Bone marrow (tissue), 2 donors: Measurements from ENCODE around the gene GM2A.
A peak's percentile ranks its signal among the peaks of the same experiment; 100 is the strongest.
"Not testable (repeated sequence)": the region's sequence is repeated elsewhere in the genome, so short reads cannot be mapped to it uniquely, and the experiment has no call there.

Source experiments
- DNase-seq, 2 donors: peaks; one replicate each; lab custom pipeline; 2025; lab: John Stamatoyannopoulos, UW

GM2A gene

GRCh38 chr5:151293624-151294023 lies 40.6 kb downstream of the GM2A start:
- no peak for DNase-seq

GRCh38 chr5:151295138-151295537 lies 42.2 kb downstream of the GM2A start:
- no peak for DNase-seq

GRCh38 chr5:151295791-151296477 lies 42.9 kb downstream of the GM2A start:
- DNase-seq, result no peak

GRCh38 chr5:151296478-151296830 lies 43.5 kb downstream of the GM2A start:
- DNase-seq, result no peak

DNA sequence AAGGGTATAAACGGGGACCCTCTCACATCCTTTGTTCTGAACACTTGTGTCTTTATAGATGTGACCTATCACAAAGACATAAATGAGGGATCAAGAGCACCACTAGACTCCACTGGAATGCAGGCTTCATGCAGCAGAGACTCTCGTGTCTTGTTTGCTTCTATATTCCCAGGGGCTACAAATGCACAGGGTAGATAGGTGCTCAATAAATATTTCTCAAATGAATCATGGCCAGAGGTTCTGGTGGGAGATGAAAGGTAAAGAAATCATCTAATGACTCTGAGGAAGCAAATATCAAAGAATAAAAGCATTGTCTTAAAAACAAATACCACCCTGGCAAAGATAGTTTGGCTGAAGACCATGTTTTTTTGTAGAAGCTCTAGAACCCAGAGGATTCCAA lies 44.0 kb downstream of the GM2A start:
- no peak for DNase-seq

- DNase-seq, result no peak
Observed at GRCh38 chr5:151298063-151298855, 45.3 kb downstream of the GM2A start.

GRCh38 chr5:151303666-151304065 lies 50.7 kb downstream of the GM2A start, which contains the start of gene SLC36A3:
Gene SLC36A3, minus strand, starts transcription at chr5:151303766. Its CDS starts 412 bp downstream, at chr5:151303354.
- DNase-seq, result no peak

DNA sequence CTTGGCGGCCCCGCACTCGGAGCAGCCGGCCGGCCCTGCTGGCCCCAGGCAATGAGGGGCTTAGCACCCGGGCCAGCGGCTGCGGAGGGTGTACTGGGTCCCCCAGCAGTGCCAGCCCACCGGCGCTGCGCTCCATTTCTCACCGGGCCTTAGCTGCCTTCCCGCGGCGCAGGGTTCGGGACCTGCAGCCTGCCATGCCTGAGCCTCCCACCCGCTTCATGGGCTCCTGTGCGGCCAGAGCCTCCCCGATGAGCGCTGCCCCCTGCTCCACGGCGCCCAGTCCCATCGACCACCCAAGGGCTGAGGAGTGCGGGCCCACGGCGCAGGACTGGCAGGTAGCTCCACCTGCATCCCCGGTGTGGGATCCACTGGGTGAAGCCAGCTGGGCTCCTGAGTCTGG lies 56.3 kb downstream of the GM2A start:
- DNase-seq, result not testable (repeated sequence)

GRCh38 chr5:151309821-151310220 lies 56.8 kb downstream of the GM2A start:
- DNase-seq, result not testable (repeated sequence)

GRCh38 chr5:151310932-151311331 lies 57.9 kb downstream of the GM2A start:
- DNase-seq, result no peak

- no peak for DNase-seq
Observed at GRCh38 chr5:151312756-151313324, 59.9 kb downstream of the GM2A start.

DNA sequence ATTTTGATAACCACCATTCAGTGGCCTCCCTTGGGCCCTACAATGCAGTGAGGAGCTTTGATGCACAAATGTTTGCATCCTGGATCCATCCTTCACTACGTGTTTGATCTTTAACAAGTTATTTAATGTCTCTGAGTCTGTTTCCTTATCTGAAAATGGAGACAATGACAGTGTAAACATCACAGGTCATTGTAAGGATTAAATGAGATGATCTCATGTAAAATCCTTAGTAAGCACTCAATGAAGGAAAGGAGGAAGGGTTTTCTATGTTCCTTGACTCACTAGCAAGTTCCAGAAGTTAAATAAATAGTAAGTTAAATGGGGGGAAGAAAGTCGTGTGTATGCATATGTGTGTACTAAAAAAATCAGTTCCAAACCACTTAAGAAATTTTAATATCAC lies 60.4 kb downstream of the GM2A start:
- no peak for DNase-seq

- DNase-seq, result peak in 1 of 2 donors; percentile 35
Observed at GRCh38 chr5:151315998-151316597, 63.1 kb downstream of the GM2A start.

GRCh38 chr5:151317871-151318270 lies 64.9 kb downstream of the GM2A start:
- no peak for DNase-seq

- DNase-seq, result no peak
Observed at GRCh38 chr5:151318850-151319732, 66.1 kb downstream of the GM2A start.
